ENCODE results near the gene TACC2.

TACC2 gene

GRCh38 chr10:122286867-122287266 lies 297.9 kb downstream of the TACC2 start:
- no peak for DNase-seq

GRCh38 chr10:122287570-122287969 lies 298.6 kb downstream of the TACC2 start:
- no peak for DNase-seq

- no peak for DNase-seq
These were observed 299.3 kb downstream of the TACC2 start for GRCh38 chr10:122288262-122288661.

- no peak for DNase-seq
These were observed 300.0 kb downstream of the TACC2 start for GRCh38 chr10:122288917-122289316.

GRCh38 chr10:122290334-122290733 lies 301.4 kb downstream of the TACC2 start:
- no peak for DNase-seq

- DNase-seq: no peak
These were observed 302.0 kb downstream of the TACC2 start for GRCh38 chr10:122290833-122291532.

DNA sequence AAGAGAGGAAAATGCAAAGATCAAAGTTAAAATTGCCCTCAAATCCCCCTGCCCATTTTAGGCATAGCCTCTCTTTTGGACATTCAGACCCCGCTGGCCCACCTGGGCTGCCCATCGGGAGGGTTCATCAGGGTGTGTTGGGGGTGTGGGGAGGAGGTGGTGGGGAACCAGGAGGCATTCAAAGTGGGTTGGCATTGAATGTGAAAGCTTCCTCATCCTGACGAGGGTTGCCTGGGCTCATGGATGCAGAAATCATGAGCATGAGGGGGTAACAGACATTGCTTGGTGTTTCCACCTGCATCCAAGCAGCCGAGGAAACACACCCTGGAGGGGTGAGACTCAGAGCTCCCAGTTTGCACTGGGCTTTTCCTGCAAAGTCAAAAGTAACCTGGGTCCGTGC lies 302.8 kb downstream of the TACC2 start:
- DNase-seq: no peak

DNA sequence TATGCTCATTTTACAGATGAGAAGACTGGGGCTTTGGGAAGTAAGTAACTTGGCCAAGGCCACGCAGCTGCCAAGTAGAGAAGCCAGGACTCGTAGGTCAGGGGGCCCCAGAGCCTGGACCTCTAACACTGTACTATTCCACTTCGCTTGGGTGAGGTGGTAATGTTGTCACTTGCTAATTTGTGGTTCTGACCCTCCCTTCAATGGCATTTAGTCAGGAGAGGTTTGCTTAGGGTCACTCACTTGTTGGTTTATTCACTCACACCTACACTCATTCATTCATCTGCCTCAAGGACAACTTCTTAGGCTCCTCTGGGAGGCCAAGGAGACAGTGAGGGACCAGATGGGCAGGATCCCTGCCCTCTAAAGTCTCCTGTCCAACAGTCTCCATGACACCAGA lies 303.4 kb downstream of the TACC2 start:
- no peak for DNase-seq

- DNase-seq: no peak
These were observed 304.4 kb downstream of the TACC2 start for GRCh38 chr10:122293156-122293960.

DNA sequence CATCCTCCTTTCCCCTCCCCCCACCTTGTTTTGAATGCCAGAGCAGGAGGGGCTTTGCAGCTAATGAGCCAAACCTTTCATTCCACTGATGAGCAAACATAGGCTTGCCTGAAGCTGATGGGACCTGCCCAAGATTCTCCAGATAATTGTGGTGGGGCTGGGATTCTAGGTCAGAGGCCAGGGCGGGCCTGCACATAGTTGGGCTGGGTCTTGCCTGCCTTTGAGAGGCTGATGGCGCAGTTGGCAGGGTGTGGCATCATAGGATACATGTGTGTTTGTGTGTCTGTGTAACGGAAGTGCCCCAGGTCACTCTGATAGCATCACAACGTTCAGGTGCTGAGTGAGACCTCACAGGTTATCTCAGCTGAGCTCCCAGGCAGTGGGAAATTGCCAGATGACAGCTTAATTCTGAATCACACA lies 305.0 kb downstream of the TACC2 start:
- no peak for DNase-seq

DNA sequence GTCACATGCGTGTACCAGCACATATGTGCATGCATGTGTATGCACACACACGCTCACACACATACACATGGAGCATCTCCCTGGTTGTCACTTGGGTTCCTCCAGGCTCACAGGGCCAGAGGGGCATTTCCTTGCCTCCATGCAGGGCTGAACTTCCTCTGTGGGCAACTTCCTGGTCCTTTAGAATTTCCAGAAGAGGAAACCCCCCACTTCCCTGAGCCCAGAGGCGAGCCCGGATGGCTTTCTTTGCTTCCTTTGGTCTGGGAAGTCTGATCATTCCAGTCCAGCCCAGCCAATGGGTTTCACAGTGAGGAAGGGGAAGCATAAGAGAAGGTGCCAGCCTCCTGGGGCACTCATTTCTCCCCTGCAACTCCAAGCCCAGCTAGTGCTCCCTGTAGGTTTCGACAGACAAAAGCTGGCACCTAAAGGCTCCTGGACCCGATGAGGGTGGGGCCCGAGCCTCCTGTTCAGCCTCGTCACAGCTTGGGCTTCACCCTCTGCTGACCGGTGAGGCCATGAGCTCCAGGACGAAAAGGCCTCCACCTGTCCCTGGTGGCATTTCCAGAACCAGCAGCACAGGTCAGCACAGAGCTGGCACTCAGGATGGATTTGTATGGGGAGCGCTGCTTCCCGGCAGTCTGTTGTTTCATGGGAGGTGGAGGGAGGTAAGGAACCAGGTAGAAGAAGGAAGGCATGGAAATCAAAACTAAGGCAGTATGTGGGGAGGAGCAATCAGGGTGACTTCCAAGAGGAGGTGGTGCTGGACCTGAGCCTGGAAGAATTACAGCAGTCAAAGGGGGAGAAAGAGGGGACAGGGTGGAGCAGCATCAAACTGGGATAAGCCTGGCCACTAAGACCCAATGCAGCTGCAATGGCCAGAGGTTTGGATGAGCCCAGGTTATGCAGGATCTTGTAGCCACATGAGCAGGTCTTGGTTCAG lies 305.8 kb downstream of the TACC2 start:
- DNase-seq: no peak

- DNase-seq: no peak
These were observed 306.5 kb downstream of the TACC2 start for GRCh38 chr10:122295451-122295809.

- no peak for DNase-seq
These were observed 307.6 kb downstream of the TACC2 start for GRCh38 chr10:122296363-122297120.

DNA sequence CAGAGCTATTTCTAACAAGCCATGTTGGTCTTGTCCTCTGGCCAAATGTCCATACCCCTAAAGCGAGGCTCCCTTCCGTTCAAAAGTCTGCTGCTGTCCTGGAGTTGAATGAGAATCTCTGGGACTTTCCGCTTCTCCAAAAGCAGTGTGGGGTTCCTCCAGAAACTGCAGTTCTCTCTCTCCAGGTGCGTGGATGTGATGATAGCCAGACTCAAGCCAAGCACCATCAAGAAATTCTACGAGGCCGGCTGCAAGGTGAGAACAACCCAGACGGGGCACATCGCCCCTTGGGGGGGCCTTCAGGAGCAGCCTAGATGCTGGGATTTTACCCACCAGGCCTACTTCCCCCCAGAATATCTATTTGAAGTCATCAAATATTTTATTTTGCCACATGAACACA lies 308.6 kb downstream of the TACC2 start:
- no peak for DNase-seq

DNA sequence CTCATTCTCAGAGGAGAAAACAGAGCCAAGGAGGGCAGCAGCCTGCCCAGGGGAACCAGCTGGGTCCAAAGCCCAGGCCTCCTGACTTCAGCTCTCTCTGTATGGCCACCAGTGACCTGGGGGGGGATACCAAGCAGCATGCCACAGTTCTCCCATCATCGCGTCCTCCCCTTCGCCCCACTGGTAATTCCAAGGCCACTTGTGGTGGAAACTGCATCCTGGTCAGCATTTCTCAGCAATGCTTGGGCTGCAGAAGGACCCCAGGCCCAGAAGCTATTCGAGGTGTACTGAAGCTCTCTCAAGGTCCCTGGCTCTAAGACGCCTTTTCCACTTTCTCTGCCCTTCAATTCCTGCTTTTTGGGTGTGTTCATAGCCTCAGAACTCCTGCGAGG lies 309.2 kb downstream of the TACC2 start:
- DNase-seq: no peak

- peak; percentile 59 for DNase-seq
These were observed 309.8 kb downstream of the TACC2 start for GRCh38 chr10:122298598-122299301.

DNA sequence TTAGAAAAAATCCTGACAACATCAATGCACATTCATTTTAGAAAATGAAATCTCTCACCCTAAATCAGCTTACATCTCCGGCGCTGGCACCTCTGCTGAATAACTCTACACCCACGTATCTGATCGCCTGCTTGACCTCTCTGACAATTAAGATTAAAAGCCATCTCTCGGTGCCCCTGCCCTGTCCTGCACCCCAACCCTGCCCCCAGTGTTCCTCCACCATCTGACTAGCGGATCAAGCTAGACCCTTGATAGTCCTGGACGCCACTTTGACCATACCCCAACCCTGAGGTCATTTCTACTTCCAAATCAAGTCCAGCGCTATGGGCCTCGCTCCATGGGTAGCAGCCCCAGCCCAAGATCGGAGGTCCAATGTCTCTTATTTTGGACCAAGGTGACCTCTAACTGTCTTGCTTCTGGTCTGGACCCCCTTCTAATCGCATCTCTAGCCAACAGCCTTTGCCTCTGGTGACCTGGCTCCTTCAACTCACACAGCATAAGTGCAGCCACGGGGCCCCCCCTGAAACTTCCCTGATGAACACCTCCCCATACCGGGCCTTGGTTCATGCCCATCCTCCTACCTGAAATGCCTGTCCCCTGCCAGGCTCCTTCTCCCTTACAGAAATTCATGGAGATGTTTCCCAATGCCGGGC lies 310.6 kb downstream of the TACC2 start:
- DNase-seq: no peak

DNA sequence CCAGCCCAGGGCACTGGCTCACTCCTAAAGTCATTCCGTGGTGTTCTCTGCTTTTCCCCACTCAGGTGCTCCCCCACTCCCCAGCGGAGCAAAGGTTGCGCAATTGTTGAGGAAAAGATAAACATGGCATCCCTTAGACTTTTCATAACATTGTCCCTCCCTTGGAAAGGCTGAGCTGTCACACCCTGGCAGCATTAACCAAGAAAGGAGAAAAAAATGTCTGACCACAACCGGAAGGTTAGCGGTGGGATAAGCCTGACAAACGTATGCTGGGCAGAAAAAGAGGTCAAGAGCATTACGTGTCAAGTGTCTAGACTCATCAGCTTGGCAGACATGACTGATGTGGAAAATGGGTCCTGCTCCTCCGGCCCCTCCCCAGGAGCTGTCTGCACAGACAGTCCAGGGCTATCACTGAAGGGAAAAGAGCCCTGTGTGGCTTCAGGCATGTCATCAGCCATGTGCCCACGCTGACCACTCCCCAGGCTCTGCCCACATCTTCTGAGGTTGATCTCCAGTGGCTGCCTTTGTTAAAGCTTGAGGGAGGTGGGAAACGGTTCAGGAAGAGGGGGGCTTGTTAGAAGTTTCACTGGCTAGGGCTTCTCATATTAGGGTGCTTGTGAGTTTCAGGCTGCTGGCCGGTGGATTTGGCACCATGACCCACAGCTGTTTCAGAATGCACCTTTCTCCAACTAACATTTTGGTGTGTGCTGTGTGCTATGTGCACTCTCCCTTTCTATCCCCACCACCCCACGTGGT lies 312.3 kb downstream of the TACC2 start:
- DNase-seq: no peak

DNA sequence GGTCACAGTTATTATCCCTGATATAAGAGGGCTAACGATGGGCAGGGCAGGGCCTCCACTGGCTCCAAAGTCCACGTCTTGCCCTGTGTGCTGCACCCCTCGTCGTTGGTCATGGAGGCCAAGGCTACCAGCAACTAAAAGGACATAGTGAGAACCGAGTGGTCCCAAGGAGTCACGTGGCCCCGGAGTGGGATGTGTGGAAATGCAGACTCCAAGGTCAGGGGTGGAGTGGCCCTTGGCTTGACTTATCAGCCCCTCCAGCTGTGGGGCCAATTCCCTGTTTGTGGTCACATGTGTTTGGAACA lies 312.8 kb downstream of the TACC2 start:
- DNase-seq: no peak

DNA sequence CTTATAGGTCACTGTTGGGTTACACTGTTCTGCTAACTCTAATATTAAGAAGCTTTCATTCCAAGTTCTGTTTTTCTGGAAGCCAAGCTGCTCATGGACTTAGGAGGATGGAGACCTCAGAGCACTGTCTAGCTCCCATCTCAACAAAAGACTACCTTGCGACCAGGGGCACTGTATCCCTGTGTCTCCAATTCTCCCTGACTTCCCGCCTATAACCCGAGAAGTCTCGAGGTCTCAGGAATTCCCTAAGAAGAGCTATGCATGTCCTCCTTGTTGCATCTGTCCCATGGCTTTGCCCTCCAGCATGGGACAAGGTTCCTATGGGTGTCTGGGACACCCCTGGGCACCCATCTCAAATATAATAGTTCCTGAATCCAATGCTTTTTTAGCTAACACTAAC lies 313.4 kb downstream of the TACC2 start:
- DNase-seq: no peak

Measured in stimulated activated CD4-positive, alpha-beta T cell treated with anti-CD3 and anti-CD28 coated beads, Interleukin-12 subunit alpha, Interleukin-12 subunit beta, amount 100 ng/mL, for 4 hours (primary cell).